Measurements from ENCODE around the gene SEMA3B.
"Not testable (repeated sequence)": the region's sequence is repeated elsewhere in the genome, so short reads cannot be mapped to it uniquely, and the experiment has no call there.

The SEMA3B gene

DNA sequence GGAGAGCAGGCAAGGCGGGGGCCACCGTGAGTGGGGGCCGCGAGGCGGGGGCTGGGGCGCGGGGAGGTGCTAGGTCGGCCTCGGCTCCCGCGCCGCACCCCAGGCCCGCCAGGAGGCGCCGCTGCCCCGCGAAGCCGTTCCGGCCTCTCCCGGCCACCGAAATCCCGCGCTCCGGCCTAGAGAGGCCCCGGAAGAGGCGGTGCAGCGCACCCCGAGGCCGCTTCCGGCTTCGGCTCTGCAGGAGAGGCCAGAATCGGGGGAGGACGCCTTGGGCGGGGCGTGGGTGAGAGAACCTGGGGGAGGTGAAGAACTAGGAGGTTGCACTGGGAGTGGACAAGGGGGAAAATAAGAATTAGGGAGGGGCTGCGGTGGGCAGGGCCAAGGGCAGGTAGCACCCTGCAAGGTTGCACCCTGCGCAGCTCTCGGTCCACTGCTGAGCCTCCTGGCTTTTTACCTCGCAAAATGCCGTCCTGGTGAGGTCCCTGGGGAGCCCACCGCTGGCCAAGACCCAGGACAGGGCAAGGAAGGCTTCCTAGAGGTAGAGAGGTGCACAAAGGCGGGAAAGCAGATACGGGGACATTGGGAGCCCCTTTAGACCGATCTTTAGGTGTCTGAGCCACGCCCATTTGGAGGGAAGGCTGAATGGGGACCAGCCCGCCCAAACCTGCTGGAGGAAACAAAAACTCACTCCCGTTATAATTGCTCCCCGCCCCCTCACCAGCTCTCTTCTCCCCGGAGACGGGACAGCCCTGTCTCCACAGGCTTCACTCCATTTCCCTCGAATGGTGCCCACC is 41.4 kb upstream of the SEMA3B start:
- Histone ChIP-seq H2AFZ (ENCODE audit: low read depth, low read length) (peak overlapping the region; percentile 69; the same call in 1 of the 2 replicates), H3K4me1 (ENCODE audit: low read length) (peaks cover 22% of the 10 kb centered on the region), H4K20me1 (ENCODE audit: insufficient read depth, low read length) (no peaks in the 10 kb centered on the region), H3K27ac (ENCODE audit: low read length) (peak overlapping the region; percentile 79), H3K9me3 (ENCODE audit: insufficient read depth, low read length) (no peaks in the 10 kb centered on the region), H3K36me3 (replicated peaks; ENCODE audit: low read depth, low read length) (no peaks in the 10 kb centered on the region), H3K27me3 (ENCODE audit: low read depth, low read length) (peaks cover 3% of the 10 kb centered on the region; the same call in 1 of the 2 replicates), H3K4me3 (ENCODE audit: low read length) (peak overlapping the region; percentile 83), H3K79me2 (ENCODE audit: low read length) (peaks cover 11% of the 10 kb centered on the region; the same call in 1 of the 2 replicates), H3K4me2 (ENCODE audit: low read length) (peak overlapping the region; percentile 91), H3K9ac (ENCODE audit: low read length) (peak overlapping the region; percentile 86)
- no peak for TF ChIP-seq EZH2phosphoT487 (IDR thresholded peaks at IDR 0.05; ENCODE audit: low read depth)
- TF ChIP-seq, protein P1, sequence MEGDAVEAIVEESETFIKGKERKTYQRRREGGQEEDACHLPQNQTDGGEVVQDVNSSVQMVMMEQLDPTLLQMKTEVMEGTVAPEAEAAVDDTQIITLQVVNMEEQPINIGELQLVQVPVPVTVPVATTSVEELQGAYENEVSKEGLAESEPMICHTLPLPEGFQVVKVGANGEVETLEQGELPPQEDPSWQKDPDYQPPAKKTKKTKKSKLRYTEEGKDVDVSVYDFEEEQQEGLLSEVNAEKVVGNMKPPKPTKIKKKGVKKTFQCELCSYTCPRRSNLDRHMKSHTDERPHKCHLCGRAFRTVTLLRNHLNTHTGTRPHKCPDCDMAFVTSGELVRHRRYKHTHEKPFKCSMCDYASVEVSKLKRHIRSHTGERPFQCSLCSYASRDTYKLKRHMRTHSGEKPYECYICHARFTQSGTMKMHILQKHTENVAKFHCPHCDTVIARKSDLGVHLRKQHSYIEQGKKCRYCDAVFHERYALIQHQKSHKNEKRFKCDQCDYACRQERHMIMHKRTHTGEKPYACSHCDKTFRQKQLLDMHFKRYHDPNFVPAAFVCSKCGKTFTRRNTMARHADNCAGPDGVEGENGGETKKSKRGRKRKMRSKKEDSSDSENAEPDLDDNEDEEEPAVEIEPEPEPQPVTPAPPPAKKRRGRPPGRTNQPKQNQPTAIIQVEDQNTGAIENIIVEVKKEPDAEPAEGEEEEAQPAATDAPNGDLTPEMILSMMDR (IDR thresholded peaks at IDR 0.05; ENCODE audit: low read depth, low read length), result peak; percentile 82

DNA sequence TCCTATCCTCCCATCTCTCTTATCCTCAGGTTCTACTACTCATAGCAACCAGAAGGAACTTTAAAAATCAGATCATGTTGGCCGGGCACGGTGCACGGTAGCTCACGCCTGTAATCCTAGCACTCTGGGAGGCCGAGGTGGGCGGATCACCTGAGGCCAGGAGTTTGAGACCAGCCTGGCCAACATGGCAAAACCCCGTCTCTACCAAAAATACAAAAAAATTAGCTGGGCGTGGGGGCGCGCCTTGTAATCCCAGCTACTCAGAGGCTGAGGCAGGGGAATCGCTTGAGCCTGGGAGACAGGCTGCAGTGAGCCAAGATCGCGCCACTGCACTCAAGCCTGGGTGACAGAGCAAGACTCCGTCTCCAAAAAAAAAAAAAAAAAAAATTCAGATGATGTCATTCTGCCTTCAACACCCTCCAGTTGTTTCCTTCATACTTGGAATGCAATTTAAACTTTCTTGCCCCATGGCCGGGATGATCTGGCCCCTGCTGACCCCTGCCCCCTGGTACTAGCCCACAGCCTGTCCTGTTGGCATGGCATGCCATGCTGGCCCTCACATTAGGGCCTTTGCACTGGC is 40.7 kb upstream of the SEMA3B start:
- Histone ChIP-seq H3K79me2 (ENCODE audit: low read length) (peaks cover 11% of the 10 kb centered on the region; the same call in 1 of the 2 replicates), H3K9ac (ENCODE audit: low read length) (peak overlapping the region; percentile 86), H3K4me3 (ENCODE audit: low read length) (peak overlapping the region; percentile 83), H3K27ac (ENCODE audit: low read length) (peak overlapping the region; percentile 51; the same call in 1 of the 2 replicates), H3K4me1 (ENCODE audit: low read length) (peaks cover 22% of the 10 kb centered on the region), H3K4me2 (ENCODE audit: low read length) (peak overlapping the region; percentile 77)
- not testable (repeated sequence) for H4K20me1 ChIP-seq (ENCODE audit: insufficient read depth, low read length); H2AFZ ChIP-seq (ENCODE audit: low read depth, low read length); H3K27me3 ChIP-seq (ENCODE audit: low read depth, low read length); H3K9me3 ChIP-seq (ENCODE audit: insufficient read depth, low read length); H3K36me3 ChIP-seq (replicated peaks; ENCODE audit: low read depth, low read length)

DNA sequence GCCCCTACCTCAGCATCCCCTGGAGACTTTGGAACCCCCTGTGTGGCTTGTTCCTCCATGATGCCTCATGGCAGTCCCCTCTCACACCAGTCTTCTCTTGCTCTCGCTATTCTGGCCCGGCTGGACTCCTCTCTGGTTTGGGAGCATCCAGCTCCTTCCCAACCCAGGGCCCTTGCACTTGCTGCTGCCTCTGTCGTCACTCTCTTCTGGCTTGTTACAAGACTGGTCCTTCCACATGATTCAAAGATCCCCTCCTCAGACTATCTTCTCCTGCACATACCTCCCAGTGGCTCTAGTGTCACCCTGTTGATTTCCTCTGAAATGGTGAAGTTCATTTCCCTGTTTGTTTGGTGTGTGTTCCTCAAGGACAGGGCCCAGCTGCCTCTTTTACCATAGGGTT is 39.5 kb upstream of the SEMA3B start:
- no peak overlapping the region for H3K27ac ChIP-seq (ENCODE audit: low read length)

DNA sequence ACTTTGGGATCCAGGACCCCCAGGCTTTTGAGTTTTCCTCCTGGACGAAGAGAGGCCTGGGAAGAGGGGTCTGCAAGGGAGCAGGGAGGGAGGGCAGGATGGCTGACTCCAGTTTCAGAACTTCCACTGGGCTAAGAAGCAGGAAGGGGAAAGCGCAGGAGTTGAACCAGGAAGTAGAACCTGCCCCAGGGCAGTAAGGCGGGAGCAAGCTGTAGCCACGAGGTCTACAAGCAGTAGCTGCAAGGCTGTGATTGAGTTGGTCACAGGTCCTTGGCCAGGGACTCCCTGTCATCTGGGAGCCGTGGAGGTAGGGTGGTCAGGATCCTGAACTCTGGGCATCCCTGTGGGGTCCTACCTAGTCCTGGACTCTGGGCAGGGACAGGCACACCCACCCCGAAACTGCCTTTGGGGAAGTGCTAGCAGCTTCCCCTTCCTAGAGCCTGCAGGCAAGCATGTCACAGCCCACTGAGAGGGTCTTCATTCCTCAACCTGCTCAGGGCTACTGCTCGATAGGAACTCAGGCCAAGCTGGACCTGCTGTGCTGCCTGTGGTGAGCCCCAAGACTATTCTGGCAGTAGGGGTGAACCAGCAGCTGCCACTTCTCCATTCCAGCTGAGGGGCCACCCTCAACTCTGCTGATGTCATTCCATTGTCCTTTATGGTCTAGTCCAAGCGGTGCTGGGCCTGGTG is 38.7 kb upstream of the SEMA3B start:
- Histone ChIP-seq H3K4me3 (ENCODE audit: low read length) (peak overlapping the region; percentile 0; the same call in 1 of the 2 replicates), H3K36me3 (replicated peaks; ENCODE audit: low read depth, low read length) (no peaks in the 10 kb centered on the region), H3K4me2 (ENCODE audit: low read length) (peak overlapping the region; percentile 27), H3K9ac (ENCODE audit: low read length) (peak overlapping the region; percentile 0; the same call in 1 of the 2 replicates), H3K79me2 (ENCODE audit: low read length) (peaks cover 11% of the 10 kb centered on the region; the same call in 1 of the 2 replicates), H2AFZ (ENCODE audit: low read depth, low read length) (no peak overlapping the region; the same call in 1 of the 2 replicates), H4K20me1 (ENCODE audit: insufficient read depth, low read length) (no peaks in the 10 kb centered on the region), H3K9me3 (ENCODE audit: insufficient read depth, low read length) (no peaks in the 10 kb centered on the region), H3K4me1 (ENCODE audit: low read length) (peaks cover 30% of the 10 kb centered on the region), H3K27me3 (ENCODE audit: low read depth, low read length) (no peaks in the 10 kb centered on the region), H3K27ac (ENCODE audit: low read length) (no peak overlapping the region)
- TF ChIP-seq, protein P1 (IDR thresholded peaks at IDR 0.05; ENCODE audit: low read depth, low read length), result no peak
- TF ChIP-seq EZH2phosphoT487 (IDR thresholded peaks at IDR 0.05; ENCODE audit: low read depth), result no peak

More for the DNA sequence above, 39.5 kb upstream of the SEMA3B start:
- Histone ChIP-seq H2AFZ (ENCODE audit: low read depth, low read length) (no peak overlapping the region), H3K4me1 (ENCODE audit: low read length) (peaks cover 22% of the 10 kb centered on the region), H3K9ac (ENCODE audit: low read length) (no peak overlapping the region), H4K20me1 (ENCODE audit: insufficient read depth, low read length) (no peaks in the 10 kb centered on the region), H3K27me3 (ENCODE audit: low read depth, low read length) (0 out of 2 replicates have a peak, but pooled peaks cover 3% of the 10 kb centered on the region), H3K79me2 (ENCODE audit: low read length) (peaks cover 11% of the 10 kb centered on the region; the same call in 1 of the 2 replicates), H3K36me3 (replicated peaks; ENCODE audit: low read depth, low read length) (no peaks in the 10 kb centered on the region), H3K9me3 (ENCODE audit: insufficient read depth, low read length) (no peaks in the 10 kb centered on the region), H3K4me2 (ENCODE audit: low read length) (0 out of 2 replicates have a peak overlapping the region, but pooled peaks have one; percentile 27), H3K4me3 (ENCODE audit: low read length) (no peak overlapping the region)
- TF ChIP-seq EZH2phosphoT487 (IDR thresholded peaks at IDR 0.05; ENCODE audit: low read depth), result no peak
- TF ChIP-seq, protein P1 (IDR thresholded peaks at IDR 0.05; ENCODE audit: low read depth, low read length), result no peak
